SK-N-MC (cell line): ENCODE data around the gene DNAJB1.

Experiments used
- DNase-seq: peaks from one replicate; pipeline ENCODE4 v3.0.0-alpha.2; 2011; ENCODE audit warnings: low read depth, low spot score
- H3K27ac ChIP-seq: fragments of 200-600 bp; sonication (generic); 2 replicates; pipeline ENCODE4 v1.5.1; 2016; ENCODE audit warnings: mixed run types
- H3K36me3 ChIP-seq: fragments of 200-600 bp; sonication (generic); 2 replicates; pipeline ENCODE4 v1.6.1; 2017; ENCODE audit warnings: antibody characterized with exemption, low read length, mixed read lengths; ENCODE audit not compliant: insufficient read depth
- H3K4me3 ChIP-seq: fragments of 200-600 bp; sonication (generic); 2 replicates; pipeline ENCODE4 v1.5.1; 2016
- H3K9ac ChIP-seq: fragments of 200-600 bp; sonication (generic); 2 replicates; pipeline ENCODE4 v1.8.0; 2017; ENCODE audit warnings: mixed run types, mixed read lengths; ENCODE audit not compliant: insufficient read length
- H3K9me3 ChIP-seq: fragments of 200-600 bp; sonication (generic); 2 replicates; pipeline ENCODE4 v1.6.1; 2017; ENCODE audit warnings: low read depth, mild to moderate bottlenecking, antibody characterized with exemption, low read length, moderate library complexity, mixed read lengths
- EZH2 ChIP-seq: fragments of 200-600 bp; sonication (generic); IDR thresholded peaks from one replicate; pipeline ENCODE4 v1.6.1; 2017; ENCODE audit warnings: antibody characterized with exemption
- FOXP2 ChIP-seq: optimal IDR thresholded peaks from 2 replicates; pipeline ENCODE3; 2011; ENCODE audit warnings: mild to moderate bottlenecking, moderate library complexity; ENCODE audit not compliant: insufficient read depth; ENCODE audit errors: extremely low read length, control extremely low read depth
- POLR2AphosphoS5 ChIP-seq: IDR thresholded peaks from 2 replicates; pipeline ENCODE4 v1.6.1; 2012; ENCODE audit warnings: mild to moderate bottlenecking, low read depth, low read length, borderline replicate concordance

DNAJB1 gene

GRCh38 chr19:14563590-14563926 is 45.4 kb upstream of the DNAJB1 start:
- H3K4me3 ChIP-seq = no peak overlapping the region
- TF ChIP-seq POLR2AphosphoS5 (no peak), EZH2 (no peak), FOXP2 (no peak)
- H3K9me3 ChIP-seq = no peaks in the 10 kb centered on the region
- H3K9ac ChIP-seq = no peak overlapping the region
- H3K36me3 ChIP-seq = peaks cover 24% of the 10 kb centered on the region; the same call in 1 of the 2 replicates
- 0 out of 2 replicates have a peak overlapping the region, but pooled peaks have one; percentile 6 for H3K27ac ChIP-seq
- DNase-seq = no peak

GRCh38 chr19:14562660-14563589 is 44.7 kb upstream of the DNAJB1 start:
- no peaks in the 10 kb centered on the region for H3K9me3 ChIP-seq
- H3K27ac ChIP-seq = 0 out of 2 replicates have a peak overlapping the region, but pooled peaks have one; percentile 6
- no peak for DNase-seq
- peaks cover 24% of the 10 kb centered on the region; the same call in 1 of the 2 replicates for H3K36me3 ChIP-seq
- H3K9ac ChIP-seq = no peak overlapping the region
- H3K4me3 ChIP-seq = no peak overlapping the region
- no peak for TF ChIP-seq FOXP2
- TF ChIP-seq POLR2AphosphoS5 = no peak
- TF ChIP-seq EZH2 = no peak

- H3K36me3 ChIP-seq = peaks cover 21% of the 10 kb centered on the region; the same call in 1 of the 2 replicates
- no peak overlapping the region for H3K4me3 ChIP-seq
- no peak for TF ChIP-seq FOXP2
- no peak for TF ChIP-seq EZH2
- no peak overlapping the region for H3K9ac ChIP-seq
- no peaks in the 10 kb centered on the region for H3K9me3 ChIP-seq
- 0 out of 2 replicates have a peak overlapping the region, but pooled peaks have one; percentile 7 for H3K27ac ChIP-seq
- DNase-seq = no peak
These were observed 43.7 kb upstream of the DNAJB1 start for GRCh38 chr19:14561847-14562351.

DNA sequence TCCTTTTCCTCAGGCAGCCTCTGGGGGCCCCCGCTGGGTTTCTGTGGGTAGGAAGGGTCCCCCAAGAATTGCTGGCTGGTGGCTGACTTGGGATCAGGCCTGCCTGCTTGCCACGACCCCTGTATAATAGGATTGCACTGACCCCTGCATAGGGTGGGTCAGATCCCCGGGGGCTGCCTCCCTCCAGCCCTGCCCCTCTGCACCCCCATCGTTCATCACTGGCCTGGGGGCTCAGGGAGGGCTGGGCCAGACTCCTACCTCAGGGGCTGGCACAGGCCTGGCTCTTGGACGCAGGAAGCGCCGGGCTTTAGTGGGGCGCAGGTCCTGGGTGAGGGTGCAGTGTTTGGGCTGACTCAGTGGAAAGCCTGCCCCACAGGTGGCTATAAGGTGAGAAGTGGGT is 43.1 kb upstream of the DNAJB1 start:
- no peak for TF ChIP-seq FOXP2
- TF ChIP-seq EZH2 = no peak
- TF ChIP-seq POLR2AphosphoS5 = no peak
- peaks cover 20% of the 10 kb centered on the region; the same call in 1 of the 2 replicates for H3K36me3 ChIP-seq
- H3K9ac ChIP-seq = no peak overlapping the region
- H3K9me3 ChIP-seq = no peaks in the 10 kb centered on the region
- DNase-seq = no peak
- no peak overlapping the region for H3K4me3 ChIP-seq
- peak overlapping the region; percentile 57; the same call in 1 of the 2 replicates for H3K27ac ChIP-seq

DNA sequence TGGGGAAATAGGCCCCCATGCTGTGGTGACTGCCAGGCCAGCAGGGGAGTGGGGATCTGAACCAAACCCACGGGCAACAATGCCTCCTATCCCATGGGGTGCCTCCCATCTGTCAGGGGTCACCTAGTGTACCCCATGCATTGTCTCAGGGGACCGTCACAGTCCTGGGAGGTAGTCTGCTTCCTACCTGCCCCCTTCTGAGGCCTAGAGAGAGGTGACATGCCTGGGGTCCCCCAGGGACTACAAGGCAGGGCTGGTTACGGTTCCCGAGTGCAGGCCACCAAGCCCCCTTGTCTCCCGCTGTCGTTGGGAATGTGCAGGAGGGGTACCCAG is 42.5 kb upstream of the DNAJB1 start:
- TF ChIP-seq FOXP2 (no peak), EZH2 (no peak), POLR2AphosphoS5 (no peak)
- peak overlapping the region; percentile 57 for H3K27ac ChIP-seq

GRCh38 chr19:14559916-14560775 is 41.9 kb upstream of the DNAJB1 start:
- Histone ChIP-seq H3K36me3 (peaks cover 12% of the 10 kb centered on the region; the same call in 1 of the 2 replicates), H3K9me3 (no peaks in the 10 kb centered on the region), H3K27ac (peak overlapping the region; percentile 57), H3K4me3 (no peak overlapping the region), H3K9ac (peak overlapping the region; percentile 45)
- DNase-seq = no peak
- TF ChIP-seq POLR2AphosphoS5 = no peak
- no peak for TF ChIP-seq EZH2
- no peak for TF ChIP-seq FOXP2

More for the DNA sequence above, 42.5 kb upstream of the DNAJB1 start:
- H3K4me3 ChIP-seq = no peak overlapping the region
- no peaks in the 10 kb centered on the region for H3K9me3 ChIP-seq
- H3K9ac ChIP-seq = no peak overlapping the region
- DNase-seq = no peak
- H3K36me3 ChIP-seq = peaks cover 16% of the 10 kb centered on the region; the same call in 1 of the 2 replicates

DNA sequence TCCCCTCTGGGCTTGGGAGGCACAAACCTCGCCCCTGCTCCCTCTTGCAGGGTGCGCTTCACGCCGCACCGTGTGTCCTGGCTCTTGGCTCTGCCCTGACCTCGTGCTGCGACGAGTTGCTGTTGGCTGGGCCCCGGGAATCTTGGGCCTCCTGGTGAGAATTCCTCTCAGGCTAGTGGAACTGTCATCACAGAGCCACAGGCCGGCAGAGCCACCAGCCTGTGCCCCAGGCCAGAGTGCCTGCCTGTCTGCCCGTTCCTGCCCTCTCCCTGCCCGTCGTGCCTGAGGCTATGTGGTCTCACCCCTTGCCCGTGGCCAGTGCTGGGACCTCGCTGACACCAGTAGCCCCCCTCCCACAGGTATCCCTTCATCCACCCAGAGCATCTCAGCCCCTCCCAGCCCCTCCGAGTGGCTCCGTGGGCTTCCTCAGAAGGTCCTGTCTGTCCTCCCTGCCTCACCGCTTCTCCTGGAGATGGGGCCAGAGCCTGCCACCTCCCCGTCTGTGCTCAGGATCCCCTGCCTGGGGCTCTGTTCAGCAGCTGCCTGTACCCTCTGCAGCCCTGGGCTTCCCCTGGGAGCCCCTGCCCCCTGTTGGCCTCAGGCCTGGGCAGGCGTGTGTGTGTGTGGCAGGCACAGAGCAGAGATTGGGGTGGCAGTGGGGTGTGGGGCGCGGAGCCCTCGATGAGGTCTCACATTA is 40.3 kb upstream of the DNAJB1 start:
- no peak for DNase-seq
- Histone ChIP-seq H3K4me3 (no peak overlapping the region), H3K36me3 (peaks cover under 1% of the 10 kb centered on the region; the same call in 1 of the 2 replicates), H3K9me3 (no peaks in the 10 kb centered on the region), H3K9ac (no peak overlapping the region), H3K27ac (0 out of 2 replicates have a peak overlapping the region, but pooled peaks have one; percentile 25)
- no peak for TF ChIP-seq FOXP2
- TF ChIP-seq EZH2 = no peak
- no peak for TF ChIP-seq POLR2AphosphoS5
